GM18519 (cell line): ENCODE data around the gene C20orf204.
"Not testable (repeated sequence)": the region's sequence is repeated elsewhere in the genome, so short reads cannot be mapped to it uniquely, and the experiment has no call there.

Source experiments
- ATAC-seq: cut with Tn5 transposase; IDR thresholded peaks from one replicate; pipeline ENCODE4 v1.9.1; 2021; ENCODE audit warnings: mild to moderate bottlenecking, moderate library complexity; ENCODE audit not compliant: unreplicated experiment, low FRiP score

C20orf204 gene

DNA sequence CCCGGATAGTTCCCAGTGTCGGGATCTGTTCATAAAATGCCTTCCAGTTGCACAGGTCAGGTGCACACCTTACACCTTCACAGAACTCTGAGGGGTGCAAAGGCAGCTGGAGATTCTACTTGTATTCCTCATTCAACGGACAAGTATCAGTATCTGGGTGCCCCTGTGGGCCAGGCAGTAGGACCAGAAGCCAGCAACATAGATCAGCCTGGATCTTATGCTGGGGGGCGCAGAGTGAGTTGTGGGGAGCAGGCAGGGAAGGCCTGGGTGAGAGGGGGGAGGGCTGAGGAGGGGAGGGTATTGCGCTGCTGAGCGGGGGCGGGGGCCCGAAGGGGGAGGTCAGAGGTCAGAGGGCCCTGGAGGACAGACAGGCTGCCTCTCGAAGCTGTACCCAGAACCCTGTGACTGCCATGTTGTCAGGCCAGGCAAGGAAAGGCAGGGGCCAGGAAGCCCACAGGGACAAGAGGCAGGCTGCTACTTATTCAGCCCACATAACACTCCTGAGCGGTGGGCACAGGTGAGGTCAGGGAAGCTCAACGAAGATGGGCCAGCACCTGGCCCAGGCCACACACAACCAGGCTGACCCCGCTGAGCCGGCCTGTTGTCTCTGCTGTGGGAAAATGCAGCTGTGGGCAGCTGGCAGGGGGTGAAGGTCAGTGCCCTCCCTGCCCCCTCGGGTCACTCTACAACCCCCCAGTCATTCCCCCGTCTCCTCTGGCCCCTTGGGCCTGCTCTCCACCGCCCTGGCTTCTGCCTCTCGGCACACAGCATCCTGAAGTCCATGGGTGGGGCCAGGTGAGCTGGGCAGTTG lies 45.0 kb downstream of the C20orf204 start:
- no peak for ATAC-seq

GRCh38 chr20:64081624-64081964 lies 45.6 kb downstream of the C20orf204 start:
- no peak for ATAC-seq

GRCh38 chr20:64082126-64082731 lies 46.2 kb downstream of the C20orf204 start:
- no peak for ATAC-seq

- ATAC-seq = no peak
Observed at GRCh38 chr20:64082820-64083377, 46.9 kb downstream of the C20orf204 start.

- no peak for ATAC-seq
Observed at GRCh38 chr20:64083378-64083803, 47.4 kb downstream of the C20orf204 start.

DNA sequence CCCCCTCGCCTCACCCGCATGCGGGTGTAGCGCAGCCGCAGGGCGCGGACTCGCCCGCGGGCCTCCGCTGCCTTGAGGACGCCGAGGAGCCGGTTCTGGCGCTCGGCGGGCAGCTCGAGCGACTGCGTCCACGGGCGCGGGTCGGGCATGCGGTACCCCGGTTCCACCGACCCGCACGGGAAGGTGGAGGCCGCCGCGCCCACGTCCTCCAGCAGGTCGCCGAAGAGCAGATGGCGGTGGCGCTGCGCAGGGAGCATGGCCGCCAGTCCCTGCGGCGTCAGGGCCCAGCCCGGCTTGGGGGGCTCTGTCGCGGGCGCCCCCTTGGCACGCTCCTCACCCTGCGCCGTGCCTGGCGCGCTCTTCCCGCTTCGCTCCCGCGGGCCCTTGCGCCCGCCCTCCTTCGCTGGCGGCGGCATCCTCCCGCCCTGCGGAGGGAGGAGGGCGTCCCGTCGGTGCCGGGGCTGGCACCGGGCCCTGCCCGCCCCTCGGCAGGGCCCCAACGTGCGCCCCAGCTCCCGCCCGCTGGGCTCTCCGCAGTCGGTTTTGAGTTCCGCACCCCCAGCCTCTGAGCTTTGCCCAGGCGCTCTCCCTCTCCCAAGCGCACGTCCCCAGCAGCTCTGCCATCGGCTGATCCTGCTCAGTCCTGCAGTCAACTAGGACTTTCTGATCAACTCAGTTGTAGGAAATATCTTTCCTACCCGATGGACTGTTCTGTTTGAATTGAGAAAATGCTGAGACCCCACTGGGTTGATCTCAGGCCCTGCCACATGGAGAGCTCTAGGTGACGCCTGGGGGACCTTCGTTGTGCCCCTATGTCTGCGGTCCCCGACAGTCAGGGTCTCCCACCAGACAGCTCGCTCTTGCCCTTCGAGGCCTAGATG lies 48.1 kb downstream of the C20orf204 start, which contains the start of gene LKAAEAR1:
Gene LKAAEAR1 (minus strand): TSS at position 595 of the 881 bp plus-strand sequence. CDS start 179 bp downstream, at position 416.
- ATAC-seq = no peak

DNA sequence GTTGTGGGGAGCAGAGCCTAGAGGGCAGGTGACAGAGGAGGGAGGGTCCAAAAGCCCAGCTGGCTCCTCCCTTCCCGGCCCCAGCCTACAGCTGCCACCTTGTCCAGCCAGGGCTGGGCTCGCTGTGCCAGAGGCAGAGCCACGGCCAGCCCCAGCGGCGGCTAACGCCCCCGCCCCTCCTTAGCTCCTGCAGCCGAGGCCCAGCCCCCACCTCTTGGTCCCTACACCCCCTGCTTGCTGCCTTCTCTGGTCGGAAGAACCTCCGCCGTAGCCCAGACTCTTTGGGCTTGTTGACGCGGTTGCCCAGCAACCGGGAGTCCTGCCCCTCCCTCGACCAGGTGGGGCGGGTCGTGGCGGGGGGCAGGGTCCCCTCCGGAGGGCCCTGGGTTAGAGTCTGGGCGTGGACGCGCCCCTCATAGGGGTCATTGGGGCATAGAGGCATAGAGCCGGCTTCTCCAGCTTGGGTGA lies 48.7 kb downstream of the C20orf204 start:
- no peak for ATAC-seq

GRCh38 chr20:64086801-64087200 lies 50.8 kb downstream of the C20orf204 start:
- ATAC-seq = no peak

DNA sequence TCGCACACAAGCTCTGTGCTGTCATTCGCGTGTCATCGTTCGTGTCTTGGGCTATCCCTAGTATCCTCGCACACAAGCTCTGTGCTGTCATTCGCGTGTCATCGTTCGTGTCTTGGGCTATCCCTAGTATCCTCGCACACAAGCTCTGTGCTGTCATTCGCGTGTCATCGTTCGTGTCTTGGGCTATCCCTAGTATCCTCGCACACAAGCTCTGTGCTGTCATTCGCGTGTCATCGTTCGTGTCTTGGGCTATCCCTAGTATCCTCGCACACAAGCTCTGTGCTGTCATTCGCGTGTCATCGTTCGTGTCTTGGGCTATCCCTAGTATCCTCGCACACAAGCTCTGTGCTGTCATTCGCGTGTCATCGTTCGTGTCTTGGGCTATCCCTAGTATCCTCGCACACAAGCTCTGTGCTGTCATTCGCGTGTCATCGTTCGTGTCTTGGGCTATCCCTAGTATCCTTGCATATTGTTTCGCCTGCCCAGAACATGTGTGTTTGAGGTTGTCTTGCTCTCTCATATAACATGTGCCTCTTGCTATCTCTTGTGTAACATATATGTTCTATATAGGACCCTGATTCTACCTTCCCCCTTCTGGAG lies 51.3 kb downstream of the C20orf204 start:
- ATAC-seq = not testable (repeated sequence)

GRCh38 chr20:64088586-64088985 lies 52.6 kb downstream of the C20orf204 start:
- not testable (repeated sequence) for ATAC-seq
